HL-60/S4 treated with retinoic acid at 250 ng/mL for 4 days and 3 days (cell line): Measurements from ENCODE around the gene EIF3L.

Experiments used
- in situ Hi-C: fragments of 300-500 bp; cut with MboI; formaldehyde crosslinking; loops from 2 replicates; pipeline ENCODE4 v1.7.0; 2022; ENCODE audit warnings: low sequenced_read_pairs

Gene EIF3L

GRCh38 chr22:37925767-37926166 is 76.5 kb downstream of the EIF3L start:
- in situ Hi-C loops: no loop called here

GRCh38 chr22:37926358-37926757 is 77.1 kb downstream of the EIF3L start:
- in situ Hi-C loops: no loop called here

- in situ Hi-C loops: no loop called here
Observed at GRCh38 chr22:37926771-37927636, 77.8 kb downstream of the EIF3L start.

GRCh38 chr22:37927637-37927936 is 78.4 kb downstream of the EIF3L start:
- in situ Hi-C loops: no loop called here

- in situ Hi-C loops: no loop called here
Observed at GRCh38 chr22:37929390-37929789, 80.2 kb downstream of the EIF3L start.

- in situ Hi-C loops: no loop called here
Observed at GRCh38 chr22:37930270-37930951, 81.2 kb downstream of the EIF3L start.

- in situ Hi-C loops: no loop called here
Observed at GRCh38 chr22:37930952-37931440, 81.8 kb downstream of the EIF3L start.

- in situ Hi-C loops: no loop called here
Observed at GRCh38 chr22:37931893-37932389, 82.7 kb downstream of the EIF3L start.

GRCh38 chr22:37932401-37932800 is 83.2 kb downstream of the EIF3L start:
- in situ Hi-C loops: no loop called here

GRCh38 chr22:37932821-37933578 is 83.8 kb downstream of the EIF3L start:
- in situ Hi-C loops: no loop called here

- in situ Hi-C loops: no loop called here
Observed at GRCh38 chr22:37933711-37934376, 84.6 kb downstream of the EIF3L start.
